SK-N-SH treated with all-trans-retinoic acid at 6 μM for 48 hours (cell line): Measurements from ENCODE around the gene NEK11.

Experiments
- ATAC-seq: fragments of 200-7000 bp; cut with Tn5 transposase; 3 replicates; pipeline ENCODE4 v1.9.1; 2020; ENCODE audit warnings: mild to moderate bottlenecking, moderate library complexity
- ARNTL ChIP-seq: fragments of 450-650 bp; formaldehyde crosslinking; IDR thresholded peaks from 2 replicates; pipeline ENCODE4 v1.5.0; 2020; ENCODE audit warnings: low read depth, mild to moderate bottlenecking, moderate library complexity, borderline replicate concordance
- BACH2 ChIP-seq: fragments of 250-450 bp; sonication (Bioruptor Pico); IDR thresholded peaks from 2 replicates; pipeline ENCODE4 v1.9.0; 2021; ENCODE audit warnings: mild to moderate bottlenecking, borderline replicate concordance
- CREB5 ChIP-seq: fragments of 250-450 bp; sonication (Bioruptor Pico); IDR thresholded peaks from 2 replicates; pipeline ENCODE4 v1.5.1; 2020; ENCODE audit warnings: low read depth, mild to moderate bottlenecking, moderate library complexity
- CSDC2 ChIP-seq: fragments of 250-450 bp; sonication (Bioruptor Pico); IDR thresholded peaks from 2 replicates; pipeline ENCODE4 v1.5.0; 2020; ENCODE audit warnings: mild to moderate bottlenecking, moderate library complexity
- CSRNP3 ChIP-seq: fragments of 250-450 bp; sonication (Bioruptor Pico); IDR thresholded peaks from 2 replicates; pipeline ENCODE4 v1.5.1; 2021; ENCODE audit warnings: mild to moderate bottlenecking, moderate library complexity
- ESRRG ChIP-seq: fragments of 250-450 bp; sonication (Bioruptor Pico); IDR thresholded peaks from 2 replicates; pipeline ENCODE4 v1.6.1; 2021; ENCODE audit warnings: mild to moderate bottlenecking
- GLIS3 ChIP-seq: fragments of 250-450 bp; sonication (Bioruptor Pico); IDR thresholded peaks from 2 replicates; pipeline ENCODE4 v1.5.0; 2020; ENCODE audit warnings: mild to moderate bottlenecking, moderate library complexity
- ISL1 ChIP-seq: fragments of 250-450 bp; sonication (Bioruptor Pico); IDR thresholded peaks from 2 replicates; pipeline ENCODE4 v2.1.2; 2022; ENCODE audit warnings: mild to moderate bottlenecking, moderate library complexity
- OSR1 ChIP-seq: fragments of 250-450 bp; sonication (Bioruptor Pico); IDR thresholded peaks from 2 replicates; pipeline ENCODE4 v1.8.0; 2022; ENCODE audit warnings: moderate library complexity, mild to moderate bottlenecking, inconsistent platforms
- PATZ1 ChIP-seq: fragments of 250-450 bp; sonication (Bioruptor Pico); IDR thresholded peaks from 2 replicates; pipeline ENCODE4 v1.8.0; 2020; ENCODE audit warnings: mild to moderate bottlenecking, moderate library complexity, borderline replicate concordance
- POU6F1 ChIP-seq: fragments of 250-450 bp; sonication (Bioruptor Pico); IDR thresholded peaks from 2 replicates; pipeline ENCODE4 v1.8.0; 2021; ENCODE audit warnings: low read depth, mild to moderate bottlenecking, moderate library complexity, borderline replicate concordance
- PPARA ChIP-seq: fragments of 250-450 bp; sonication (Bioruptor Pico); IDR thresholded peaks from 2 replicates; pipeline ENCODE4 v1.5.0; 2020; ENCODE audit warnings: mild to moderate bottlenecking, borderline replicate concordance
- RARB ChIP-seq: fragments of 250-450 bp; sonication (Bioruptor Pico); IDR thresholded peaks from 2 replicates; pipeline ENCODE4 v1.8.0; 2021; ENCODE audit warnings: mild to moderate bottlenecking, moderate library complexity
- SNAI2 ChIP-seq: fragments of 250-450 bp; sonication (Bioruptor Pico); IDR thresholded peaks from 2 replicates; pipeline ENCODE4 v1.5.0; 2020; ENCODE audit warnings: mild to moderate bottlenecking, moderate library complexity
- TCF4 ChIP-seq: fragments of 250-450 bp; sonication (Bioruptor Pico); IDR thresholded peaks from 2 replicates; pipeline ENCODE4 v1.8.0; 2021; ENCODE audit warnings: mild to moderate bottlenecking, moderate library complexity, borderline replicate concordance
- TOX ChIP-seq: fragments of 250-450 bp; sonication (Bioruptor Pico); IDR thresholded peaks from 2 replicates; pipeline ENCODE4 v1.8.0; 2021; ENCODE audit warnings: mild to moderate bottlenecking, moderate library complexity, borderline replicate concordance
- ZFP3 ChIP-seq: fragments of 250-450 bp; sonication (Bioruptor Pico); IDR thresholded peaks from 2 replicates; pipeline ENCODE4 v1.5.0; 2020; ENCODE audit warnings: mild to moderate bottlenecking, moderate library complexity
- ZFP30 ChIP-seq: fragments of 450-650 bp; formaldehyde crosslinking; IDR thresholded peaks from 2 replicates; pipeline ENCODE4 v1.5.0; 2022; ENCODE audit warnings: mild to moderate bottlenecking, moderate library complexity
- ZNF565 ChIP-seq: fragments of 450-650 bp; formaldehyde crosslinking; conservative IDR thresholded peaks from 2 replicates; pipeline ENCODE4 v1.5.0; 2020; ENCODE audit warnings: low read depth, mild to moderate bottlenecking, moderate library complexity
- ZNF70 ChIP-seq: fragments of 450-650 bp; formaldehyde crosslinking; IDR thresholded peaks from 2 replicates; pipeline ENCODE4 v1.5.0; 2020; ENCODE audit warnings: mild to moderate bottlenecking, moderate library complexity

The NEK11 gene

GRCh38 chr3:131348911-131349310 is 322.2 kb downstream of the NEK11 start:
- TF ChIP-seq ZNF565 (CRISPR knock-in tag) (no peak), ISL1 (CRISPR knock-in tag) (no peak), CSRNP3 (no peak), ZFP3 (no peak), ARNTL (no peak), PATZ1 (CRISPR knock-in tag) (no peak), ZNF70 (CRISPR knock-in tag) (no peak), BACH2 (CRISPR knock-in tag) (no peak), GLIS3 (CRISPR knock-in tag) (no peak), POU6F1 (CRISPR knock-in tag) (no peak), SNAI2 (no peak), CSDC2 (no peak), ESRRG (CRISPR knock-in tag) (no peak), PPARA (CRISPR knock-in tag) (no peak), TCF4 (CRISPR knock-in tag) (no peak), ZFP30 (CRISPR knock-in tag) (no peak), OSR1 (CRISPR knock-in tag) (no peak)
- no peak for ATAC-seq

GRCh38 chr3:131349454-131349853 is 322.8 kb downstream of the NEK11 start:
- TF ChIP-seq ISL1 (CRISPR knock-in tag) (no peak), CREB5 (no peak), OSR1 (CRISPR knock-in tag) (no peak), ESRRG (CRISPR knock-in tag) (no peak), CSRNP3 (no peak), PATZ1 (CRISPR knock-in tag) (no peak), ZNF565 (CRISPR knock-in tag) (no peak), TCF4 (CRISPR knock-in tag) (no peak), GLIS3 (CRISPR knock-in tag) (no peak), TOX (no peak), RARB (CRISPR knock-in tag) (no peak), ARNTL (no peak), SNAI2 (no peak), ZFP30 (CRISPR knock-in tag) (no peak), POU6F1 (CRISPR knock-in tag) (no peak), BACH2 (CRISPR knock-in tag) (no peak), CSDC2 (no peak), PPARA (CRISPR knock-in tag) (no peak), ZNF70 (CRISPR knock-in tag) (no peak)
- ATAC-seq, result no peak
